ENCODE measurements around the gene MINK1.

DNA sequence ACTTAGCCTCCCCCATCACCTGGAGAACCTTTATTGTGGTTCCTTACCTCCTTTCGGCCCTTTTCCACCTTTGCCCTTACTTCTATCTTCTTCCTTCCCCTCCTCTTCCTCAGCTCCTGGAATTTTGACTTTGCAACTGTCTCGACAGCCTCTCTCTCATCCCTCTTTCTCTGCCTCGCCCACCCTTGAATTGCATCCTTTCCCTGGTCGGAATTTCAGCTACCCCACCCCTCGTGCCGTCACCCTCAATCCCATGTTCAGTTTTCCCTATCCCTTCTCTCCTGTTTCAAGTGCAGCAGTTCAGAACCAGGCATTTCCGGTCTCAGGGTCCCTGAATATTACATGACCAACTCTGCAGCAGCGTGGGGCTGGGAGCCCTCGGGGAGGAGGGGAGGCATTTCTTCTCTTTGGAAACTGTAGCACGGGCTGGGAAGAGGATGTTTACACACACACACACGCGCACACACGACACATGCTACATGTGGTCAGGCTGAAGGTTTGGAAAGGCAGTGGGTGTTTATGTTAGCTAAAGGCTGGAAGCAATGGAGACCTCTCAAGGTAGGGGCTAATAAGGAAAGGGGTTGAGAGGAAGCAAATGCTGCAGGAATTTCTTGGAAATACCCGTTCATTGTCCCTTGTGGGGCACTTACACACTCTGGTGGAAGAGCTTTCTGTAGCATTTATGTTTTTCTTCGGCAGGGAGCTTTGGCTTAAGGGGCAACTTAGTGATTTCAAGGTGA, 971 bp downstream of the MINK1 start:
- TF ChIP-seq, protein P1, sequence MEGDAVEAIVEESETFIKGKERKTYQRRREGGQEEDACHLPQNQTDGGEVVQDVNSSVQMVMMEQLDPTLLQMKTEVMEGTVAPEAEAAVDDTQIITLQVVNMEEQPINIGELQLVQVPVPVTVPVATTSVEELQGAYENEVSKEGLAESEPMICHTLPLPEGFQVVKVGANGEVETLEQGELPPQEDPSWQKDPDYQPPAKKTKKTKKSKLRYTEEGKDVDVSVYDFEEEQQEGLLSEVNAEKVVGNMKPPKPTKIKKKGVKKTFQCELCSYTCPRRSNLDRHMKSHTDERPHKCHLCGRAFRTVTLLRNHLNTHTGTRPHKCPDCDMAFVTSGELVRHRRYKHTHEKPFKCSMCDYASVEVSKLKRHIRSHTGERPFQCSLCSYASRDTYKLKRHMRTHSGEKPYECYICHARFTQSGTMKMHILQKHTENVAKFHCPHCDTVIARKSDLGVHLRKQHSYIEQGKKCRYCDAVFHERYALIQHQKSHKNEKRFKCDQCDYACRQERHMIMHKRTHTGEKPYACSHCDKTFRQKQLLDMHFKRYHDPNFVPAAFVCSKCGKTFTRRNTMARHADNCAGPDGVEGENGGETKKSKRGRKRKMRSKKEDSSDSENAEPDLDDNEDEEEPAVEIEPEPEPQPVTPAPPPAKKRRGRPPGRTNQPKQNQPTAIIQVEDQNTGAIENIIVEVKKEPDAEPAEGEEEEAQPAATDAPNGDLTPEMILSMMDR (IDR thresholded peaks at IDR 0.05): no peak
- TF ChIP-seq POLR2A (IDR thresholded peaks at IDR 0.05): no peak

Measured in Peyer's patch (tissue), 4 donors.